Suprapubic skin (tissue), 4 donors: ENCODE measurements around the gene ST7L. TPM values are rescaled to one million over a fixed set of nuclear protein-coding genes. Genes with fewer than 3 reads are reported as not detected.

Source experiments
- DNase-seq, 2 donors: peaks; one replicate each; pipeline ENCODE4 v3.0.0-alpha.2; 2019; ENCODE audit warnings: low spot score in 2 of 2
- H3K27ac ChIP-seq: fragments of 200-600 bp; sonication (generic); one replicate; pipeline ENCODE4 v1.5.1; 2019
- H3K27me3 ChIP-seq: fragments of 200-600 bp; sonication (generic); one replicate; pipeline ENCODE4 v1.5.1; 2019
- H3K36me3 ChIP-seq: fragments of 200-600 bp; sonication (generic); one replicate; pipeline ENCODE4 v1.5.1; 2019
- H3K4me1 ChIP-seq: fragments of 200-600 bp; sonication (generic); one replicate; pipeline ENCODE4 v1.5.1; 2019
- H3K4me3 ChIP-seq: fragments of 200-600 bp; sonication (generic); one replicate; pipeline ENCODE4 v1.5.1; 2019; ENCODE audit warnings: mild to moderate bottlenecking
- H3K9me3 ChIP-seq: fragments of 200-600 bp; sonication (generic); one replicate; pipeline ENCODE4 v1.5.1; 2019
- EP300 ChIP-seq: sonication (generic); formaldehyde crosslinking; IDR thresholded peaks from one replicate; pipeline ENCODE4 v1.6.1; 2017; ENCODE audit warnings: antibody characterized with exemption
- POLR2A ChIP-seq, 2 donors: fragments of 450-650 bp; IDR thresholded peaks; one replicate each; pipeline ENCODE4 v1.6.1; 2017; ENCODE audit warnings: antibody characterized with exemption in 2 of 2, mild to moderate bottlenecking in 2 of 2, moderate library complexity in 2 of 2
- POLR2AphosphoS5 ChIP-seq, 3 donors: sonication (generic); formaldehyde crosslinking; IDR thresholded peaks; one replicate each; pipeline ENCODE4 v1.6.1; 2017; ENCODE audit warnings: antibody characterized with exemption in 3 of 3
- WGBS: methylation state at CpG from one replicate; pipeline ENCODE4 v1.1.5; 2018; 5-methylcytosine and 5-hydroxymethylcytosine counted together
- total RNA-seq, 4 donors: library from RNA; depleted of rRNA; stranded (reverse); fragments of >200 nt; gene quantifications; one replicate each; pipeline ENCODE4 v1.1.0, GENCODE V29; 2016
- TF ChIP-seq, protein P1 (sequence below), 2 donors: fragments of 200-600 bp in 1 of 2; fragments of 450-650 bp in 1 of 2; sonication (generic) in 1 of 2; IDR thresholded peaks; one replicate each; pipeline ENCODE4 v1.5.1; 2016 to 2019; ENCODE audit warnings: antibody characterized with exemption in 2 of 2, mild to moderate bottlenecking in 1 of 2, moderate library complexity in 1 of 2

Gene ST7L
- total RNA-seq, 4 donors from 2014 or later: 16.2 to 40.7 (median 29.4) TPM

DNA sequence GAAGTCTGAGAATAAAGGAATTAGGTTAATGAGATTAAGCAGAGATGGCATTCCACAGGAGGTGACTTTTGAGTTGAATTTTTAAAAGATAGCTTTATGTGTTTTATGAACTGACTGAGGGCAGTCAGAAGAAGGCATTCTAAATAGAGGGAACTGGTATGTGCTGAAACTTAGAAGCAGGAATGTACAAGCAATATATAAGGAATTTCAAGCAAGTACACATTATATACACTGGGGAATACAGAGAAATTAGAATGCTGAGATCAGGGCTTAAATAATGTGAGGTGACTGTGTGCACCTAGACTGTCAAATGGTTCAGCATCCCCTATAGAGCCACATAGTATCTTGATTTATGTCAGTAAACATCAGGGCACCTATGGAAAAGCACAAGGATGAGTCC lies 90.9 kb downstream of the ST7L start:
- H3K4me1 ChIP-seq: peaks cover 11% of the 10 kb centered on the region
- no peak overlapping the region for H3K4me3 ChIP-seq
- no peaks in the 10 kb centered on the region for H3K27me3 ChIP-seq

DNA sequence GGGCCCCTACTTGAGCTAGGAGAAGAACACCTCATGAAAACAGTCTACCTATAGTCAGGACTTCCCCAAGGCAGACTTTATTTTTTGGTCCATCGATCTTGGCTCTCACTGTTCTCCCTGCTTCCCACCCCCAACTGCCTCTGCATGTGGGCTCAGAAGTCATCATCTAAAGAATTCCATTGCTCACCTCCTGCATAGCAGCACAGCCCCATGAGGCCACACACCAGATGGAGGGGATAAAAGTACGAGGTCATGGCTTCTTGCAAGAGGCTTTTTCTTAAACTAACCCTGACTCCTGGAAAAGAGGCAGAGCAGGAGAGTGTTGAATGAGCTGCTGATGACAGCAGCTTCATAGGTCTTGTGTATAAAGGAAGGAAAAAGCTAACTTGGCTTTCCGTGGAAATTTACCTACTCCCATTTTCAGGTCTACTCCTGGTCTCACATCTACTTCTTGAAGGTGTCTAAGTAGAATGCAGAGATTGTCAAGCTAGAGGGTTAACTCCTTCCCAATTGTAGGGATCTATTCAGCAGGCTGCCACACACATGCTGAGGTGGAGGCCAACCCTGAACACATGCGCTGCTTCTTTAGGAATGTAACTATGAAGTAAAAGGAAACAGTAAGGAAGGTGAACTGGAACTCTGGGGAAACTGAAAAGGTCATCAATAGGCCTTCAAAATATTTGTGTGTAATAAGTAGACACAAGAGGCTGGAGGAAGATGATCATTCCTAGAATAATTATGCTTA lies 91.5 kb downstream of the ST7L start:
- H3K4me3 ChIP-seq: no peak overlapping the region
- H3K9me3 ChIP-seq: no peaks in the 10 kb centered on the region
- no peaks in the 10 kb centered on the region for H3K27me3 ChIP-seq
- H3K36me3 ChIP-seq: peaks cover 25% of the 10 kb centered on the region
- peaks cover 8% of the 10 kb centered on the region for H3K4me1 ChIP-seq
- TF ChIP-seq POLR2AphosphoS5 (IDR thresholded peaks at IDR 0.05) (no peak), POLR2A (IDR thresholded peaks at IDR 0.05) (no peak), EP300 (no peak)
- TF ChIP-seq, protein P1, sequence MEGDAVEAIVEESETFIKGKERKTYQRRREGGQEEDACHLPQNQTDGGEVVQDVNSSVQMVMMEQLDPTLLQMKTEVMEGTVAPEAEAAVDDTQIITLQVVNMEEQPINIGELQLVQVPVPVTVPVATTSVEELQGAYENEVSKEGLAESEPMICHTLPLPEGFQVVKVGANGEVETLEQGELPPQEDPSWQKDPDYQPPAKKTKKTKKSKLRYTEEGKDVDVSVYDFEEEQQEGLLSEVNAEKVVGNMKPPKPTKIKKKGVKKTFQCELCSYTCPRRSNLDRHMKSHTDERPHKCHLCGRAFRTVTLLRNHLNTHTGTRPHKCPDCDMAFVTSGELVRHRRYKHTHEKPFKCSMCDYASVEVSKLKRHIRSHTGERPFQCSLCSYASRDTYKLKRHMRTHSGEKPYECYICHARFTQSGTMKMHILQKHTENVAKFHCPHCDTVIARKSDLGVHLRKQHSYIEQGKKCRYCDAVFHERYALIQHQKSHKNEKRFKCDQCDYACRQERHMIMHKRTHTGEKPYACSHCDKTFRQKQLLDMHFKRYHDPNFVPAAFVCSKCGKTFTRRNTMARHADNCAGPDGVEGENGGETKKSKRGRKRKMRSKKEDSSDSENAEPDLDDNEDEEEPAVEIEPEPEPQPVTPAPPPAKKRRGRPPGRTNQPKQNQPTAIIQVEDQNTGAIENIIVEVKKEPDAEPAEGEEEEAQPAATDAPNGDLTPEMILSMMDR (IDR thresholded peaks at IDR 0.05): no peak
- H3K27ac ChIP-seq: no peak overlapping the region
- no peak for DNase-seq
- WGBS: 57% methylated on average over 4 of the region's 4 CpGs

More for the DNA sequence above, 90.9 kb downstream of the ST7L start:
- no peak for DNase-seq
- H3K9me3 ChIP-seq: no peaks in the 10 kb centered on the region
- TF ChIP-seq, protein P1 (IDR thresholded peaks at IDR 0.05): no peak
- no peak for TF ChIP-seq POLR2A (IDR thresholded peaks at IDR 0.05)
- TF ChIP-seq EP300: no peak
- no peak for TF ChIP-seq POLR2AphosphoS5 (IDR thresholded peaks at IDR 0.05)
- H3K36me3 ChIP-seq: peaks cover 25% of the 10 kb centered on the region
- no peak overlapping the region for H3K27ac ChIP-seq

DNA sequence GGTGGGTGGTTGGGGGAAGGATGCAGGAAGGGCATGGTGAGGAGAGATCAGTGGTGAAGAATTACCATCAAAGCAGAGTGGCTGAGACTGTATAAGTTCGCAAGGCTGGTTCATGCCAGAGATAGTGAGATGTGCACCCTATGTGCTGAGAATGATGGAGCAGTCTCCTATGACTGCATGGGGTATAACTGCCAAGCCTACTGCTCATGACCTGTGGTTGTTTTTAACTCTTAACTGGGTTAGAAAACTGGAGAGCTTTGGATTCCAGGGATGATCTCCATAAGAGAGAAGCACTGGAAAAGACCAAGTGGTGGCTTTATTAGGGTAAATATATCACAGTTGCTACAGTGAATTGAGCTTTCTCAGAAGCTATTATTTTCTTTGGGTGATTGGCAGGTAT lies 94.0 kb downstream of the ST7L start:
- H3K36me3 ChIP-seq: peaks cover 23% of the 10 kb centered on the region
- no peaks in the 10 kb centered on the region for H3K9me3 ChIP-seq
- no peak overlapping the region for H3K27ac ChIP-seq
- TF ChIP-seq POLR2AphosphoS5 (IDR thresholded peaks at IDR 0.05) (no peak), POLR2A (IDR thresholded peaks at IDR 0.05) (no peak), EP300 (no peak)
- TF ChIP-seq, protein P1 (IDR thresholded peaks at IDR 0.05): no peak
- no peak for DNase-seq
- H3K4me1 ChIP-seq: peaks cover 5% of the 10 kb centered on the region
- no peak overlapping the region for H3K4me3 ChIP-seq
- WGBS: 95% methylated on average over 1 of the region's 1 CpG
- no peaks in the 10 kb centered on the region for H3K27me3 ChIP-seq

DNA sequence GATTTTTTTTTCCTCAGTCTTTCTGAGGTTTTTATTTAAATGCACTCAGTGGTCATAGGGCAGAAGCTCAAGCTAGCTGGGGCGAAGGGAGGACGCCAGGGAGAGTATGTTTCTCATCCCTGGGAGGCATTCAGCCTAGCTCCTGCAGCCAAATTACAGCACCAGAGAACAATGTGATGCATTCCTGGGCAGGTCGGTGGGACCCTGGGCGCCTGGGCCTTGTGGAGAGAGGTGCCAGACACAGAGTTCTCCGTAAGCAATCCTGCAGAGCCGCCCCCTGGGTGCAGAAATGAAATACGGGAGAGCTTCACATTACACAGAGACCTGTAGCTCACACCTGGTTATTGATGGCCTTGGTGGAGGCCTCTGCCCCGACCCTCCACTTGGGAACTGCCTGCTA lies 94.7 kb downstream of the ST7L start:
- Histone ChIP-seq H3K4me3 (no peak overlapping the region), H3K27ac (no peak overlapping the region), H3K9me3 (no peaks in the 10 kb centered on the region), H3K27me3 (no peaks in the 10 kb centered on the region), H3K4me1 (peaks cover 5% of the 10 kb centered on the region), H3K36me3 (peaks cover 23% of the 10 kb centered on the region)
- 40% methylated on average over 6 of the region's 8 CpGs for WGBS
- no peak for TF ChIP-seq POLR2AphosphoS5 (IDR thresholded peaks at IDR 0.05)
- TF ChIP-seq, protein P1 (IDR thresholded peaks at IDR 0.05): no peak
- no peak for TF ChIP-seq EP300
- TF ChIP-seq POLR2A (IDR thresholded peaks at IDR 0.05): no peak
- DNase-seq: no peak

DNA sequence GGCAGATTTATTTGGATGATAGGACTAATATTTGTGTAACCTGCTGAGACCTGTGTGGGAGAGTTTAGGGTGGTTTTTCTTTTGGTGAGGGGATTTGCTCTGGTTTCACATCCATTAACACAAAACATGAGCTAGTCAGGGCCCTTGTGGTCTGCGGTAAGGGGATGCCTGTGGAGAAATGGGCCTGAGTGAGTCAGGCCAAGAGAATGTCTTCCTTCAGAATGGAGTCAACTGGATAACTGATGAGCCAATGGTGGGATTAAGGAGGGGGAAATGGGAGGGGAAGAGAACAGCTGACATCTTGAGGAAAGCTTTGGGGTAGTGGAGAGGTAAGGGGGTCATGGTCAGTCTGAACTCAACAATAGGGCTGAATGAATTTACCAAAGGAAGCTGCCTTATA lies 96.3 kb downstream of the ST7L start:
- H3K4me3 ChIP-seq: no peak overlapping the region
- no peak overlapping the region for H3K27ac ChIP-seq
- no peak for DNase-seq
- peaks cover 5% of the 10 kb centered on the region for H3K4me1 ChIP-seq
- H3K9me3 ChIP-seq: no peaks in the 10 kb centered on the region
- 82% methylated on average over 1 of the region's 1 CpG for WGBS
- H3K27me3 ChIP-seq: no peaks in the 10 kb centered on the region
- peaks cover 18% of the 10 kb centered on the region for H3K36me3 ChIP-seq
- no peak for TF ChIP-seq POLR2A (IDR thresholded peaks at IDR 0.05)
- TF ChIP-seq POLR2AphosphoS5 (IDR thresholded peaks at IDR 0.05): no peak
- TF ChIP-seq EP300: no peak
- TF ChIP-seq, protein P1 (IDR thresholded peaks at IDR 0.05): no peak
